ENCODE data around the gene ATRAID. TPM values are rescaled to one million over a fixed set of nuclear protein-coding genes. Genes with fewer than 3 reads are reported as not detected.

The ATRAID gene
- total RNA-seq, 3 donors from 2014 or later, result 82.0 to 88.8 (median 85.2) TPM

GRCh38 chr2:27249891-27250651 lies 38.2 kb downstream of the ATRAID start:
- peak in 2 of 3 donors; percentile 48 to 69 for DNase-seq
- Histone ChIP-seq H3K4me1 (ENCODE audit: low read depth) (no peaks in the 10 kb centered on the region), H3K4me3 (no peak overlapping the region), H3K9me3 (no peaks in the 10 kb centered on the region), H3K36me3 (ENCODE audit: low read depth) (no peaks in the 10 kb centered on the region)
- TF ChIP-seq CTCF (IDR thresholded peaks at IDR 0.05), result no peak
- intact Hi-C loops (cut with DNase I, micrococcal nuclease), result no loop called here
- ATAC-seq, result peak; percentile 85

GRCh38 chr2:27250652-27251379 lies 39.0 kb downstream of the ATRAID start:
- no peak for TF ChIP-seq CTCF (IDR thresholded peaks at IDR 0.05)
- ATAC-seq, result no peak
- Histone ChIP-seq H3K9me3 (no peaks in the 10 kb centered on the region), H3K4me3 (no peak overlapping the region), H3K36me3 (ENCODE audit: low read depth) (no peaks in the 10 kb centered on the region), H3K4me1 (ENCODE audit: low read depth) (no peaks in the 10 kb centered on the region)
- intact Hi-C loops (cut with DNase I, micrococcal nuclease), result no loop called here
- no peak for DNase-seq

- DNase-seq, result no peak
- Histone ChIP-seq H3K9me3 (no peaks in the 10 kb centered on the region), H3K4me1 (ENCODE audit: low read depth) (no peaks in the 10 kb centered on the region), H3K36me3 (ENCODE audit: low read depth) (no peaks in the 10 kb centered on the region), H3K4me3 (no peak overlapping the region)
- no peak for TF ChIP-seq CTCF (IDR thresholded peaks at IDR 0.05)
- intact Hi-C loops (cut with DNase I, micrococcal nuclease), result no loop called here
- no peak for ATAC-seq
These were observed 39.9 kb downstream of the ATRAID start for GRCh38 chr2:27251766-27252165.

GRCh38 chr2:27255187-27255586 lies 43.3 kb downstream of the ATRAID start:
- intact Hi-C loops (cut with DNase I, micrococcal nuclease), result no loop called here
- H3K36me3 ChIP-seq (ENCODE audit: low read depth), result no peaks in the 10 kb centered on the region
- TF ChIP-seq CTCF (IDR thresholded peaks at IDR 0.05), result no peak
- ATAC-seq, result peak; percentile 5
- no peaks in the 10 kb centered on the region for H3K4me1 ChIP-seq (ENCODE audit: low read depth)
- no peak overlapping the region for H3K4me3 ChIP-seq
- no peaks in the 10 kb centered on the region for H3K9me3 ChIP-seq
- DNase-seq, result no peak

- intact Hi-C loops (cut with DNase I, micrococcal nuclease), result no loop called here
- H3K36me3 ChIP-seq (ENCODE audit: low read depth), result no peaks in the 10 kb centered on the region
- no peak overlapping the region for H3K4me3 ChIP-seq
- ATAC-seq, result no peak
- DNase-seq, result no peak
- TF ChIP-seq CTCF (IDR thresholded peaks at IDR 0.05), result no peak
- H3K9me3 ChIP-seq, result no peaks in the 10 kb centered on the region
- no peaks in the 10 kb centered on the region for H3K4me1 ChIP-seq (ENCODE audit: low read depth)
These were observed 43.8 kb downstream of the ATRAID start for GRCh38 chr2:27255660-27256059.
